Islet precursor cell (in vitro differentiated cells): ENCODE data around the gene GRAMD2A.

Experiments
- DNase-seq: peaks from one replicate; pipeline ENCODE4 v3.0.0-alpha.2; 2018

GRAMD2A gene

GRCh38 chr15:72166716-72167417, 30.7 kb downstream of the GRAMD2A start:
- no peak for DNase-seq

- no peak for DNase-seq
Measured at GRCh38 chr15:72163719-72164118, 33.9 kb downstream of the GRAMD2A start.

DNA sequence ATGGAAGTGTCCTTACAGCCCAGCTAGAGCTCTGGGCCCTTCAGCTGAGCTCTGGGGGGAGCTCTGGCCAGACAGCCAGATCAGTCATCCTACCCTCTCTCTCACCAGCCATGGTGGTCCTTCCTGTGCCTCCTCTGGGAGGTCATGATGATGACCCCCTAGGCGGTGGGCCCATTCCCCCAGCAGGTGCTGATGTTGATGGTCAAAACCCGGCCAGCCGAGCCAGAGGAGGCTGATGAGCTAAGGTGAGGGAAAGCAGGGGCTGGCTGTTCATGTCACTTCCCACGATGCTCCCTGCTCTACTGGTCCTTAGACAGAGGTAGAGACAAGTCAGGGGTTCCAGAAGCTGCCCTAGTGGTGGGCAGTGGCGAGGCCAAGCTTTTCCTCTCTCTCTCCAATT, 35.0 kb downstream of the GRAMD2A start:
- no peak for DNase-seq

DNA sequence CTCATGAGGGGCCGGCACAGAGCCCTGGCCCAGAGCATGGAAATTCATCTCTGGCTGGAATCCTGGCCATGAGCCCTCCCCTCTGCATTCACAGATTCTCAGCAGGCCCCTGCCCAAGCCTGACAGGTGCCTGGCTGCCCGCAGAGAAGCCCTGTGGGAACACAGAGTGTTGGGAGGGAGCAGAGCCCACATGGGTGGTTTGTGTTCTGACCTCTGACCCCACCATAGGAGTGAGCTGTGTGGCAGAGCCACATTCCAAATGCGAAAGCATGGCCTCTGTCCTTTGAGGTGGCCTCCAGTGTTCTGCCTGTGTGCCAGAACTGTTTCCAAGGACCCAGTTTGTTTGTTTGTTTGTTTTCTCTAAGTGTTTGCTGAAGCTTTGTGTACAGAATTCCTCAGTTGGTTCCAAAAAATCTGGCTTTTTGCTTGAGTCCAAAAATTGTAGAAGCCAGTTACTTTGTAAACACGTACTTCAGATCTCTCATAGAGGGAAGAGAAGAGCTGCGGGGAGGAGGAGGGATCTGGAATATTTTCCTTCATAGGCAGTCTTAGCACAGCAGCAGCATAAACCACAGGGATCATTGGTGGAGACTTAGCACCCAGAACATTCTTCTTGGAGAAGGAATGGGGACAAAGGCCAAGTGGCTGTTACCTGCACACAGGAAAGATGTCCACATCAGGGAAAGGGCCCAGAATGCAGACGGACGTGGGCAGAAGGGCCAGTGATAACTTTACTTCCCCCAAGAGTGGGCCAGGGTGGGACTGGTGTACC, 36.0 kb downstream of the GRAMD2A start:
- no peak for DNase-seq

DNA sequence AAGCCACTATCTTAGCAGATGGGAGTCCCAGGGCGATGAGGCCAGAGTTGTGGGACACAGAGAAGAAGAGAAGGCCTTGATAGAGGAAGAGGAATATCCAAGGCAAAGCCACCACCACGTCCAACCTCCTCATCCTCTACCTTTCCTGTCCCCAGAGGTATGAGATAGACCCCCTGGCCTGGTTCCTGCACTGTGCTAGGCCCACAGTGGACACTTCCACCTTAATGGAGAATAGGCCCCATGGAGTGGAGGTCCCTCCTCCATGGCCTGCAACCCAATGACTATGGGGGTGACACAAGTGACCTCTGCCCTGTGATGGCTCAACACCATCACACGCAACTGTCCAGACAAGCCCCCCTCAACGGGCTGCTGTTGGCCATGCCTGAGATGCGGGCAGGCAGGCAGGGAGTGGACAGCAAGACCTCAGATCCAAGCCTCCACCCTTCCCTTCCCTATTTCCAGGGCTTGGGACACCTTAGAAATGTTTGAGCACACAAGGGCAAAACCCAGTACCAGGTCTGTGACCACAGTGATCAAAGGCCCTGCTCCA, 36.8 kb downstream of the GRAMD2A start:
- DNase-seq, result no peak

- DNase-seq, result no peak
Measured at GRCh38 chr15:72156928-72157327, 40.7 kb downstream of the GRAMD2A start.

DNA sequence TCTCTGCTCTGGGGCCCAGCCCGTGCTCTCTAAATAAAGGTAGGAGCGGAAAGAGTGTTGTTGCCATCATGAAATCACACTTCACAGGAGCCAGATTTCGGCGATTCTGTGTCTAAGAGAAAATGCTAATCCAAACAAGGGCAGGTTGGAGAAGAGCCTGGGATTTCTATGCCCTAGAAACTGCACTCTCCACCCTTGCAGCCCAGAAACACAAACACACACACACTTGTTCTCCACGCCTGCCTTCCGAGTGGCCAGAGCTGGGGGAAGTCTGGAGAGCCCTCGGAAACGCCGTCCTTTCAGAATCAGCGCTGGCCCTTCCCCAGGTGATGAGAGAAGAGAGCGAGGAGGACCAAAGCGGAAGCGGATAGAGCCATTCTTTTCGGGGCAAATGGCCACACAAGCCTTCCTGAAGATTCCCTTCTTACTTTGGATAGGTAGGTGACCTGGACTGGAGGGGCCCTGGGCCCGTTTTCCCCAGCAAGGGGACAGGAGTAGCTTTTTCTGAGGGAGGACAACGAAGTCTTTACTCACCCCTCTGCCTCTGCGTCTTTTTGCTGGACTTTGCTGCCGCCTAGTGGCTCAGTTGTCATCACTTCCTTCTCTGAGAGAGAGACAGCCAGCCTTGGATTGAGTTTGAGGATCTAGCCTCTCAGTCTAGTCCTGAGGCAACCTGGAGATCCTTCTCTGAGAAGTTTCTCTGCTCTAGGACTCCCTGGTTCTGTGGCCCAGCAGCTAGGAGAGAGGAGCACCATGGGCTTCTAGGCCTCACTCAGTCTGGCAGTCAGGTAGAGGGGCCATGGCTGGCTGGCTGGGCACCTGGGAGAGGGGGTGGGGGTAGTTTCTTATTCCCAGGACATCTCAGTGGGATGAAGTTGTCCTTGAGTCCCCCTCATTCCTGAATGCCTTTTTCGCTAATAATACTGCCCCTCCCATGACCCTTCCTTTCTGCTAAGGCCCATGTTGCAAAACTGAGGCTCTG, 41.7 kb downstream of the GRAMD2A start:
- DNase-seq, result peak; percentile 92

- DNase-seq, result no peak
Measured at GRCh38 chr15:72155003-72155621, 42.5 kb downstream of the GRAMD2A start.

DNA sequence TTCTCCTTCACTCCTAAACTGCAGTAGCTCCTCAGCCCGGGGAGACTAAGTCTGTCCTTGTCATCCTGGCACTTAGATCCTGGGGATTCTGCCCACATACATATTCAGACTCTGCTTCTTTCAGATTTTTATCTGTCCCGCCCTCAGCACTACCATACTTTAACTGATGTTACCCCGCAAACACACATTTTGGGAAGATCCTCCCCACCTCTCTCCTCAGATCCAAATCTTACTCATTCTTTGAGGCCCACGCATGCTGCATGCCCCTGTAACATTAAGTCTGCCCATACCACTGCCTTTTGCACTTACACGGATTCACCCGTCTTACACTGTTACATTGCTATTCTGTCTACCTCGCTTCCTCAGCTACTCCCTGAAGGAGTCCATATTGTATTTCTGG, 43.3 kb downstream of the GRAMD2A start:
- no peak for DNase-seq

GRCh38 chr15:72153269-72154000, 44.2 kb downstream of the GRAMD2A start:
- DNase-seq, result no peak

DNA sequence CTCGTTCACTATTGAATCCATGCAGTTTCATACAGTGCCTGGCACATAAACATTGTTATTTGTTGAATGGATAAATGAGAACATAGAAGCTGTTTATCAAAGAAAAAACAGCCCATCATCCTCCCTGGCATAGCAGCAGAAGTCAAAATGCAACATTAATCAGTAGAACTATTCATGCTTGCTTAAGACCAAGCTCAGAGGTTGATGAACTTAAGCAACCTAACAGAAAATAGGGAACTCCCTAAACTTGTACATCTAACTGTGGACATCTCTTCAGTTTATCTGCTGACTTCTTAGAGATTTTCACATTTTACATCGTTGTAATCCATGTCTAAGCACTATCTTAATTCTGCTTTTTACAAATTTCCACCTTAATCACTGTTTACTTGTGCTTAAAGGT, 50.2 kb downstream of the GRAMD2A start:
- DNase-seq, result no peak

- DNase-seq, result no peak
Measured at GRCh38 chr15:72146934-72147333, 50.7 kb downstream of the GRAMD2A start.

DNA sequence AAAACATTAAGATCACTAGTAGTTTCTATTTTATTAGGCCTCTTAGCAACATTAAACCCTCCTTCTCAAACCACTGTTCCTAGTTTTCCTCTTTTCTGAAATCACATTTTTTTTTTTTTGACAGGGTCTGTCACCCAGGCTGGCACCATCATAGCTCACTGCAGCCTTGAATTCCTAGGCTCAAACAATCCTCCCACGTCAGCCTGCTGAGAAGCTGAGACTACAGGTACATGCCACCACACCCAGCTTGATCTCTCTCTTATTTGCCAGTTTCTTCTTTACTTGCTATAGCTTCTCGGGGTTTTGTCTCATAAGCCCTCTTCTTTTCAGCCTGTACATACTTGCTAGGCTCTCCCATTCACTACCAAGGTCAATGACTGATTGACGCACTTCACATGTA, 51.4 kb downstream of the GRAMD2A start:
- DNase-seq, result no peak

DNA sequence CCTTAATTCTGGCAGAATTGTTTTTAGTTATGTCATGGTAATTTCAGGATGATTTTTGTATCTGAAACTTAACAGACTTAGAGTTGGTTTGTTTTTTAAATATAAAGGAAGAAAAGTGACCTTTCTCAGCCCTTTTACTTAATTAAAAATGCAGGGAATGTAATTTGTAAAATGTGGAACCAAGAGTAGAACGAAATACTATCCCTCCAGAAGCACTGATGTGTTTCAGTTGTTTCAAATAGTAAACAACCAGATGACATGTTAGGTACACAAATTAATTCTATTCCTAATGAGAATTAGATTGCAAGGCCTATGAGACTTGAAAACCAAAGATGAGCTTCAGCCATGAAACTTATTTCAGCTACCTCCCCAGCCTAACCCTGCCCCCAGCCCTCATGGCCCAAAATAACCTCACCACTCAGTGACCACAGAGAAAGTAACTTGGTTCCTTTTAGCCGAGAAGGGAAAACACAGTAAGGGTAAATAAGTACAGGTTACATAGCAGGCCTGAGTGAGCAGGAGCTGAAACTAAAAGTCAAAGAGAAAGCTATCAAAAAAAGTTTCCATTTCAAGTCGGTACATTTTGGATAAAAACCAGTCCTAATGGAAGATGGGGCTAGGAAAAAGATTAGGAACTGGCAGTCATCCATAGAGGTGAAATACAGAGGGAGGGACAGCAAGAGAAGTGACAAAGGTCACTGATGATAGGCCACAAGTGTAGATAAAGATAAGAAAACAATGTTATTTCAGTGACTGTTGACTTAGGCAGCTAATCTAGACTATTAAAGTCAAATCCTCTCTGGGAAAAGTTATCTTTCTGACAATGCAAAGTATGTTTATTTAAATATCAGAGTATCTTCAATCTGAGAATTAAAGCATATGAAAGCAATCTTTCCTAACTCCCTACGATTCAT, 56.2 kb downstream of the GRAMD2A start:
- no peak for DNase-seq

DNA sequence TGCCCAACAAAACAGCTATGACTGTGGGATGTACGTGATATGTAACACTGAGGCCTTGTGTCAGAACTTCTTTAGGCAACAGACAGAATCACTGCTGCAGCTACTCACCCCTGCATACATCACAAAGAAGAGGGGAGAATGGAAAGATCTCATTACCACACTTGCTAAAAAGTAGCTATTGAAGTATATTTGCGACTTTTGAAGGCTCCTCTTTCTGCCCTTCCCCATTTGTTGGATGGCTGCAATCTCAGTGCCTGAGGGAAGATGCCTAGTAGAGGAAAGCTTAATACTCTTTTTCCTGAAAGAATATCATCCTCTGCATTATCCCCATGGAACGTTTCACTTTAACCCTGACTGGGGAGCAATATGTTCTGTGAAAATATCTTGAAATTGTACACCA, 57.5 kb downstream of the GRAMD2A start:
- no peak for DNase-seq

GRCh38 chr15:72139667-72140066, 57.9 kb downstream of the GRAMD2A start:
- DNase-seq, result no peak

DNA sequence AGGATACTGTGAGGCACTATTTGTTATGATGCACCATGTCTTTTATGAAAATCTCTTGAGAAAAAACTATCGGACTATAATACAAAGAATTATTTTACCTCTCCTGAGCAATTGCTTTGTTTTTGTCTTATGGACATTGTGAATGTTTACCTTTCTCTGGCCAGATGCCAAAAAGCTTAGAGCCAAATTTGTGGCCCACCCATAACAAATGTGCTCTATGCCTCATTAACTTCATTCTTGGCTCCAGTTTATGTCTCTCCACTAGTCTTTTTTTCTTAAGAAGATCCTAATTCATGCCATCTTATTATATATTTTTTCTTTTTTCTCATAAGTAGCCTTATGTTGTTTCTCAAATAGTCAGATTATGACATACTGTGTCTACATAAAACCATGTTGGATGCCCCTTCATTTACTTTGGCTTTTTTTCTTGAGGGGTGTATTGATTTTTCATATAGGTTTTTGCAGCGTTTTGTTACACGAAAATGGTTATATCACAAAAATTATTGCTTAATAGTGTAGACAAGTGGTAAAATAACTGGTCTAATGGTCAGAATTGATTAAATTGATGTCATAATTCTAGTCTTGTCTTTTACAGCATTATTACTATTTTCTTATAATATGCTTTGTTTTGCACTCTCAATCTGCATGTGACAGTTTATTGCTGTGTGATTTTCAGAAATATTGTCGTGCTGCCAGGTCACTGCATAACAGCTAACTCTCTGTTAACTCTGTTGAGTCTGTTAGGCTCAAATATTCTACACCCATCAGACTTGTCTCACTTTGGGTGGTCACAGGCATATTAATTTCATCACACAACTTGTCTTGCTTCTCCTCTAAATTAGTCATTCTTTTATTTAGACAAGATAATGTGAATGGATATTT, 61.2 kb downstream of the GRAMD2A start:
- DNase-seq, result no peak

DNA sequence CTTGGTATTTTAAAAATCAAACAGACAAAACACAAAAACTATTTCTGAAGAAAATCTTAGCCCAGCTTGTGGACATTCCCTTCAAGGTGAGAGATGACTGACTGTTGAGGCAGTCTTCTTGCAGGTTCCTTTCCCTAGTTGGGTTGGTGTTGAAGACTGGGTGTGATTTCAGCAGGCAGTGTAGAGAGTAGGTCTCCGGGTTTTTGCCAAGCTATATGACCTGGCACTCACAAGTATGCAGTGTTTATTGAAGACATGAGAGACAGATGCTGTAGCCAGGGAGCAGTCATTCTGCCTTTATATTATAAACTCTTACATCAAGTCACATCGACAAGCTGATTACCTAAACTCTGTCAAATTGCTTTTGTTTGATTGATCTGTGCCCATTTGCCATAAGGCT, 61.9 kb downstream of the GRAMD2A start:
- no peak for DNase-seq

GRCh38 chr15:72133211-72133610, 64.4 kb downstream of the GRAMD2A start:
- no peak for DNase-seq

GRCh38 chr15:72131922-72132321, 65.7 kb downstream of the GRAMD2A start:
- no peak for DNase-seq
